Endodermal cell (in vitro differentiated cells): ENCODE data around the gene TPPP. TPM values are rescaled to one million over a fixed set of nuclear protein-coding genes. Genes with fewer than 3 reads are reported as not detected.
"Not testable (repeated sequence)": the region's sequence is repeated elsewhere in the genome, so short reads cannot be mapped to it uniquely, and the experiment has no call there.

ENCODE experiments used
- DNase-seq: peaks from one replicate; pipeline ENCODE4 v3.0.0-alpha.2; 2017
- H3K27ac ChIP-seq: 2 replicates; pipeline ENCODE4 v1.5.1; 2013; ENCODE audit warnings: mild to moderate bottlenecking, low read depth, low read length, moderate library complexity
- H3K27me3 ChIP-seq: 2 replicates; pipeline ENCODE4 v1.6.1; 2013; ENCODE audit warnings: mild to moderate bottlenecking, low read length, moderate library complexity; ENCODE audit not compliant: insufficient read depth, control insufficient read depth, poor library complexity, severe bottlenecking
- H3K36me3 ChIP-seq: 2 replicates; pipeline ENCODE4 v1.7.0; 2013; ENCODE audit warnings: mild to moderate bottlenecking, low read length, moderate library complexity; ENCODE audit not compliant: control insufficient read depth, insufficient read depth
- H3K4me1 ChIP-seq: one replicate; pipeline ENCODE4 v1.7.0; 2013; ENCODE audit warnings: low read length; ENCODE audit not compliant: control insufficient read depth, insufficient read depth
- H3K4me3 ChIP-seq: 2 replicates; pipeline ENCODE4 v1.5.1; 2013; ENCODE audit warnings: mild to moderate bottlenecking, low read length, moderate library complexity
- H3K9ac ChIP-seq: 2 replicates; pipeline ENCODE4 v1.6.1; 2013; ENCODE audit warnings: mild to moderate bottlenecking, low read length, moderate library complexity; ENCODE audit not compliant: poor library complexity, severe bottlenecking; ENCODE audit errors: extremely low read depth
- H3K9me3 ChIP-seq: 2 replicates; pipeline ENCODE4 v1.6.1; 2013; ENCODE audit warnings: mild to moderate bottlenecking, low read length, moderate library complexity; ENCODE audit not compliant: control insufficient read depth
- H3K27ac Mint-ChIP-seq: 2 replicates; pipeline ENCODE4 v1.8.0; 2020; ENCODE audit warnings: mixed read lengths
- H3K27me3 Mint-ChIP-seq: 2 replicates; pipeline ENCODE4 v1.8.0; 2021; ENCODE audit warnings: mild to moderate bottlenecking, mixed read lengths; ENCODE audit not compliant: insufficient read depth
- H3K36me3 Mint-ChIP-seq: 2 replicates; pipeline ENCODE4 v1.8.0; 2020; ENCODE audit warnings: low read depth, mixed read lengths
- H3K4me1 Mint-ChIP-seq: 2 replicates; pipeline ENCODE4 v1.8.0; 2020; ENCODE audit warnings: mixed read lengths
- H3K4me3 Mint-ChIP-seq: 2 replicates; pipeline ENCODE4 v1.8.0; 2020; ENCODE audit warnings: mild to moderate bottlenecking, moderate library complexity, mixed read lengths
- H3K9me3 Mint-ChIP-seq: 2 replicates; pipeline ENCODE4 v1.8.0; 2020; ENCODE audit warnings: mild to moderate bottlenecking, mixed read lengths
- WGBS, 2 experiments: methylation state at CpG; one replicate each; pipeline versions ENCODE4 v1.1.5 to v1.1.7; 2013; ENCODE audit warnings: missing lambda C conversion rate in 2 of 2, mixed read lengths in 1 of 2; ENCODE audit not compliant: insufficient coverage in 1 of 2, insufficient read length in 1 of 2; 5-methylcytosine and 5-hydroxymethylcytosine counted together
- total RNA-seq, 2 donors: library from RNA; stranded (reverse); fragmentation: NEBNext Ultra II Directional in 1 of 2; extraction: Animal tissue kit (Norgen Biotek cat#: 25700) in 1 of 2; gene quantifications; 2 replicates in 1 of 2; 3 replicates in 1 of 2; pipeline ENCODE4 v1.2.1, GENCODE V29; 2021
- TF ChIP-seq, protein P1 (sequence below): fragments of 200-600 bp; sonication (generic); conservative IDR thresholded peaks from 2 replicates; pipeline ENCODE4 v1.5.0; 2021; ENCODE audit warnings: antibody characterized with exemption, mild to moderate bottlenecking

TPPP gene
- total RNA-seq, 2 donors from 2014 or later: 0.22 to 0.70 TPM

DNA sequence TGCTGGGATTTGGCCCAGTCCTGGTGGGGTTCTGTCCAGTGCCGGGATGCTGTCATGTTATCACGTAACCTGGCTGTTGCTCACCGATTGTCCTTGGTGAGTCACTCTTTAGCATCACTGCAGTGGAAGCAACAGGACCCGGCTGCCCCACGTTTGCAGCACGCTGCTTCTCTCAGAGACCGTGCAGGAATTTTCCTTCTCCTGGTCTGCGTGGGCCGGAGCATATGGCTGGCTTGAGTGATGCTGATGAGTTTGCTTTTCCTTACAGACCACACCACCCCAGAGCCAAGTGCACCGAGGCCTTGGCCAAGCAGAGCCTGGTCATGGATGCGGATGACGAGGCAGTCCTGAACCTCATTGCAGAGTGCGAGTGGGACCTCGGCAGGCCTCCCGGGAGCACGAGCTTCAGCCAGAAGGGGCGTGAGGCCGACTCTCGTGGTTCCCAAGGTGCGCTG is 59.6 kb downstream of the TPPP start:
- Histone ChIP-seq H3K9me3 (no peaks in the 10 kb centered on the region), H3K36me3 (peaks cover 35% of the 10 kb centered on the region), H3K27me3 (no peaks in the 10 kb centered on the region), H3K27ac (peak overlapping the region; percentile 8), H3K4me1 (no peaks in the 10 kb centered on the region), H3K9ac (no peak overlapping the region), H3K4me3 (no peak overlapping the region)
- Mint-ChIP-seq H3K27me3 (no peaks in the 10 kb centered on the region), H3K9me3 (no peaks in the 10 kb centered on the region), H3K36me3 (peaks cover 42% of the 10 kb centered on the region), H3K4me3 (no peak overlapping the region), H3K27ac (peak overlapping the region; percentile 7), H3K4me1 (no peaks in the 10 kb centered on the region)
- DNase-seq: no peak
- WGBS, 2 experiments: 87 to 94% methylated on average over 17 to 20 of the region's 20 CpGs
- TF ChIP-seq, protein P1, sequence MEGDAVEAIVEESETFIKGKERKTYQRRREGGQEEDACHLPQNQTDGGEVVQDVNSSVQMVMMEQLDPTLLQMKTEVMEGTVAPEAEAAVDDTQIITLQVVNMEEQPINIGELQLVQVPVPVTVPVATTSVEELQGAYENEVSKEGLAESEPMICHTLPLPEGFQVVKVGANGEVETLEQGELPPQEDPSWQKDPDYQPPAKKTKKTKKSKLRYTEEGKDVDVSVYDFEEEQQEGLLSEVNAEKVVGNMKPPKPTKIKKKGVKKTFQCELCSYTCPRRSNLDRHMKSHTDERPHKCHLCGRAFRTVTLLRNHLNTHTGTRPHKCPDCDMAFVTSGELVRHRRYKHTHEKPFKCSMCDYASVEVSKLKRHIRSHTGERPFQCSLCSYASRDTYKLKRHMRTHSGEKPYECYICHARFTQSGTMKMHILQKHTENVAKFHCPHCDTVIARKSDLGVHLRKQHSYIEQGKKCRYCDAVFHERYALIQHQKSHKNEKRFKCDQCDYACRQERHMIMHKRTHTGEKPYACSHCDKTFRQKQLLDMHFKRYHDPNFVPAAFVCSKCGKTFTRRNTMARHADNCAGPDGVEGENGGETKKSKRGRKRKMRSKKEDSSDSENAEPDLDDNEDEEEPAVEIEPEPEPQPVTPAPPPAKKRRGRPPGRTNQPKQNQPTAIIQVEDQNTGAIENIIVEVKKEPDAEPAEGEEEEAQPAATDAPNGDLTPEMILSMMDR: no peak

DNA sequence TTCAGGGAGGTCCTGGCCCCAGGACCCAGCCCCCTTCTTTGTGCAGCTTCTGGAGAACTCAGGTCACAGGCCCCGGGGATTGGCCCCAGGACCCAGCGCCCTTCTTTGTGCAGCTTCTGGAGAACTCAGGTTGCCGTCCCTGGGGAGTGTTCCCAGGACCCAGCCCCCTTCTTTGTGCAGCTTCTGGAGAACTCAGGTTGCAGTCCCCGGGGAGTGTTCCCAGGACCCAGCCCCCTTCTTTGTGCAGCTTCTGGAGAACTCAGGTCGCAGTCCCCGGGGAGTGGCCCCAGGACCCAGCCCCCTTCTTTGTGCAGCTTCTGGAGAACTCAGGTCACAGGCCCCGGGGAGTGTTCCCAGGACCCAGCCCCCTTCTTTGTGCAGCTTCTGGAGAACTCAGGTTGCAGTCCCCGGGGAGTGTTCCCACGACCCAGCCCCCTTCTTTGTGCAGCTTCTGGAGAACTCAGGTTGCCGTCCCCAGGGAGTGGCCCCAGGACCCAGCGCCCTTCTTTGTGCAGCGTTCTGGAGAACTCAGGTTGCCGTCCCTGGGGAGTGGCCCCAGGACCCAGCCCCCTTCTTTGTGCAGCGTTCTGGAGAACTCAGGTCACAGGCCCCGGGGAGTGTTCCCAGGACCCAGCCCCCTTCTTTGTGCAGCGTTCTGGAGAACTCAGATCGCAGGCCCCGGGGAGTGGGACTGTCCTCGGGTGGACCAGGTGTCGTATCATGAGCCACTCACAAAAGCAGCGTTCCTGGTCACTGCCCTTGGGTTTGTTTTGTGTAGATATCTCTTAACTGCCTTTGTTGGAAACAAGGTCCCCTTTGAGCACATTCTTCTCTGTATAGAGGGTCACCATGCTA is 64.6 kb downstream of the TPPP start:
- not testable (repeated sequence) for H3K9ac ChIP-seq, H3K4me1 Mint-ChIP-seq, H3K4me3 ChIP-seq, H3K4me3 Mint-ChIP-seq, DNase-seq, H3K4me1 ChIP-seq, H3K9me3 Mint-ChIP-seq, H3K27me3 Mint-ChIP-seq, H3K9me3 ChIP-seq, H3K27ac Mint-ChIP-seq, H3K27me3 ChIP-seq
- H3K36me3 Mint-ChIP-seq: peaks cover 32% of the 10 kb centered on the region
- WGBS, 2 experiments: 85 to 91% methylated on average over 17 to 21 of the region's 21 CpGs
- H3K27ac ChIP-seq: peak overlapping the region; percentile 44
- H3K36me3 ChIP-seq: peaks cover 25% of the 10 kb centered on the region

DNA sequence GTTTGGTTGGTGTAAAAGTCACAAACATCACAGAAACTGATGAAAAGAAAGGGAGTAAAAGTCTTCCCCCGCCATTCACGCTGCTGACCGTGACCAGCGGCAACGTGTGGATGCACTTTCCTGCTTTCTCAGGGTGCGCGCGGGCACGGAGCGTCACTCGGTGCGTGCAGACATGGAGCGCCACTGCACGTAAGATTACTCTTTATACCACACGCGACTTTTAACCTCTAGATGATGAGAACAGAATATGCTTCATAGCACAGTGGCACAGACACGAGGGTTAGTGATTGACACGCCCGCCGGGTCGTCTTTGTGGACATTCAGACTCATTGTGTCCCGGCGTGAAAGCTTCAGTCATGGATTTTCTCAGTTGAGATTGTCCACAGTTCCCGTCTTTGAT is 65.3 kb downstream of the TPPP start:
- Histone ChIP-seq H3K36me3 (peaks cover 25% of the 10 kb centered on the region), H3K27me3 (no peaks in the 10 kb centered on the region), H3K4me3 (no peak overlapping the region), H3K9me3 (no peaks in the 10 kb centered on the region), H3K9ac (no peak overlapping the region), H3K4me1 (no peaks in the 10 kb centered on the region), H3K27ac (no peak overlapping the region)
- TF ChIP-seq, protein P1: no peak
- peaks cover 34% of the 10 kb centered on the region for H3K36me3 Mint-ChIP-seq
- H3K27me3 Mint-ChIP-seq: no peaks in the 10 kb centered on the region
- H3K9me3 Mint-ChIP-seq: no peaks in the 10 kb centered on the region
- DNase-seq: no peak
- no peak overlapping the region for H3K27ac Mint-ChIP-seq
- H3K4me3 Mint-ChIP-seq: no peak overlapping the region
- 97% methylated on average over 24 of the region's 24 CpGs for WGBS, 2 experiments
- no peaks in the 10 kb centered on the region for H3K4me1 Mint-ChIP-seq
